SIG-M5 (cell line): ENCODE measurements around the gene OR12D1.

Experiments used
- DNase-seq: peaks from one replicate; lab custom pipeline; 2025; lab: John Stamatoyannopoulos, UW

The OR12D1 gene

DNA sequence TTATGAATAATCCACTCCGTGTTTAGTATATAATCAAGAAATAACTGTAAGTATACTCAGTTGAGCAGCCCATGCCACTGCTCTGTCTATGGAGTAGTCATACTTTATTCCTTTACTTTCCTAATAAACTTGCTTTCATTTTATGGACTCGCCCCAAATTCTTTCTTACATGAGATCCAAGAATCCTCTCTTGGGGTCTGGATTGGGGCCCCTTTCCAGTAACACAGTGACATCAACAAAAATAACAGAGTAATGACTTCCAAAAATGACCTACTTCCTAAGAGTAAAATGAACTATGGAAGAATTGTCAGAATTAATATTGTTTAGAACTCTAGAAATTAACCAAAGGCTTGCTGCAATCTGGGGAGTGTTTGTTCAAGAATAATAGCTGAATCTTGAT lies 51.1 kb downstream of the OR12D1 start:
- DNase-seq, result no peak

DNA sequence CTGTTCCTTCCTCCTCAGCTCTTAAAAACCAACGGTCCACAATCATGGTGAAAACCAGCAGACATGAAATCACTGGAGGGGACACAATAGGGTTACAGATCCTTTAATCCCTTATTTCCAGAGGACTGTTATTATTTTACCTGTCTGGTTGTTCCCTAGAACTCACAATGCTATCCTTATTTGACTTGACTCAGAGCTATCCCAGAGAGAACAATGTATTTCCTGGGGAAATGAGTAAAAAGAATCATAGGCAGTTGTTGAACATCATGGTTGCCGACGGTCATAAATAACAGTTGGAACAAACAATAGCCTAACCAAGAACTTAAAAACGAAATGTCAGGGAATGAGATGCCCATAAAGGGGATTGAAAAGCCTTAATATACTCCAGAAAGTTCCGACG lies 51.5 kb downstream of the OR12D1 start:
- no peak for DNase-seq
